HUES64 (cell line): Measurements from ENCODE around the gene ZNF292.

ENCODE experiments used
- H3K27ac ChIP-seq: 2 replicates; pipeline ENCODE4 v1.7.0; 2013; ENCODE audit warnings: low read depth, low read length, inconsistent platforms
- H3K27me3 ChIP-seq: 2 replicates; pipeline ENCODE4 v1.6.1; 2013; ENCODE audit warnings: mild to moderate bottlenecking, low read length; ENCODE audit not compliant: insufficient read depth
- H3K36me3 ChIP-seq: 2 replicates; pipeline ENCODE4 v1.6.1; 2013; ENCODE audit warnings: mild to moderate bottlenecking, low read length; ENCODE audit not compliant: insufficient read depth
- H3K4me1 ChIP-seq: 2 replicates; pipeline ENCODE4 v1.6.1; 2013; ENCODE audit warnings: mild to moderate bottlenecking, low read length, moderate library complexity; ENCODE audit not compliant: insufficient read depth
- H3K4me3 ChIP-seq: 2 replicates; pipeline ENCODE4 v1.5.1; 2013; ENCODE audit warnings: mild to moderate bottlenecking, low read length, moderate library complexity
- H3K9ac ChIP-seq: 2 replicates; pipeline ENCODE4 v1.6.1; 2013; ENCODE audit warnings: mild to moderate bottlenecking, low read depth, low read length
- H3K9me3 ChIP-seq: 2 replicates; pipeline ENCODE4 v1.6.1; 2013; ENCODE audit warnings: low read depth, low read length; ENCODE audit not compliant: insufficient read depth
- WGBS: fragments of 150-250, 120-280 bp; methylation state at CpG from one replicate; pipeline ENCODE4 v1.1.7; 2013; ENCODE audit warnings: missing lambda C conversion rate; 5-methylcytosine and 5-hydroxymethylcytosine counted together

Gene ZNF292

DNA sequence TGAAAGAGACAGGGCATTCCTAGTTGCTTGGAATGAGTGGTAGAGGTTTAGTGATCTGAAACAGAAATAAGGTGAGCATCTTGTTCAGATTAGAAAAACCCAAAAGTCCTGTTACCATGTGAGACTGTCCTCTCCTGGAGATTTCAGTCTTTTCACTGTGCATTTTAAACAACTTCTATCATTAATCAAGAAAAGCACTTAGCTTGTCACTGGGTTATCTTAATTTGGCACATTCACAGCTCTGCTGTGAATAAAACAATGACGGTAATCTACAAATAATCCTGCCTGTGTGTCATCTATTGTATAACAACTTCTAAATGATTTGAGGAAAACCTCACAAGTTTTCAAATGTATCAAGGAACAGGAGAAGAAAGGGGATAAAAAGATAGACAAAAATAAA is 157.5 kb downstream of the ZNF292 start:
- Histone ChIP-seq H3K9me3 (no peaks in the 10 kb centered on the region), H3K9ac (no peak overlapping the region), H3K36me3 (no peaks in the 10 kb centered on the region), H3K4me3 (no peak overlapping the region), H3K27ac (no peak overlapping the region), H3K27me3 (no peaks in the 10 kb centered on the region; the same call in 1 of the 2 replicates), H3K4me1 (no peaks in the 10 kb centered on the region)
- no CpG with 5 or more reads among the region's 1 CpG for WGBS
